ENCODE results near the gene DIP2B.
"Not testable (repeated sequence)": the region's sequence is repeated elsewhere in the genome, so short reads cannot be mapped to it uniquely, and the experiment has no call there.

DIP2B gene

DNA sequence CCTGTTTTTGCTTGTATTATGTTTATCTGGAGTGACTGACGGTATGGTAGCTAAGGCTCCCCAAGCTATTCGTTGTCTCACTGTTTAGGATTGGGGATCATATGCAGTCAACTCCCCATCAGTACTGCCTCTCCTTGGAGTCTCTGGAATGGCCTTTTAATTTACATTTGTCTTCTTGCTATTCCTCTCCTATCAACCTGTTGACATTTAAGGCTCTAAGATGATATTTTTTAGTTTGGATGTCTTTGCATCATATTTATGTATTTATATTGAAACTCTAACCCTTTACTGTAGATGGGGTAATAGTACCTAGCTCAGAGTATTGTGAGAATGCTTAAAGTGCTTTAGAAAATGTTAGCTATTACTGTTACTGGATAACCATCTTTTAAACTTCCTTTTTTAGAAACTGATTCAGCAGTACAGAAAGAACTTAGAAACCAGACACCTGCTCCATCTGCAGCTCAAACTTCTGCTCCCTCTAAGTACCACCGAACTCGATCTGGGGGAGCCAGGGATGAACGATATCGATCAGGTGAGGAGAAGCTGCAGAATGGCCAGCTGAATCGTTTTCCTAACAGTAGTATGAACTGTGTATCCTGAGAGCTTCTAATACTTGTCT, 135.6 kb downstream of the DIP2B start:
- DNase-seq: no peak

DNA sequence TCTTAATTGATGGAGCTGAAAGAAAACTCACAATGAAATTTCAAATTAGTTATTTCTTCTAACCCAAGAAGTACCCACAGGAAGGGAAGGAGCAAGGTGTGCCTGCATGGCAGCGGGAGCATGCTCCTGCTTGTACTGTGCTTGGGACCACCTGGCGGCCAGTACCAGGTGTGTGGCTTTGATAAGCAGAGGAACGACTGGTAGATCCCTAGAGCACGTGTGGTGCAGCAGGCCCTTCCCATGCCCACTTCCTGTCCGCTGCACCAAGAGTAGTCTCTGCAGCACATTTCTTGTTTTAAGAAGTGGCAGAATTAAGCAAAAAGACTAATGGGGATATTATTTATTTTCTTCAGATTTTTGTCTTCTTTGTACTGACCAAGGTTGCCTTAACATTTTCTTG, 136.8 kb downstream of the DIP2B start:
- no peak for DNase-seq

DNA sequence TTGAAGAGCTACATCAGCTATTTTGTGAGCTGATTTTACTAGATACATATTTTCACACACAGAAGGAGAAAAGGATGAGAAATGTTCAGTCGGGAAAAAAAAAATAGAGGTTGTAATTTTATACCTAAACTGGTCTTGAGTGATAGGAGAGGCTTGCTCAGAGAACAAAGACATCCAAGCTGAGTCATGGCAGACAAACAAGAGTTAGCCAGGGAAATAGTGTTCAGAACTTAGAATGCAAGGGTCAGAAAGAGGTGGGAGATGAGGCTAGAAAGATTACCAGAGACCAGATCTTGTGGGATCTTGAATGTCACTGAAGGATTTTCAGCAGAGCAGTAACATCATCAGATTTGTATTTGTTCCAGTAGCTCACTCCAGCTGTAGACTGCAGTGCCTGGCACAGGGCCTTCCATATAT, 137.3 kb downstream of the DIP2B start:
- no peak for DNase-seq

DNA sequence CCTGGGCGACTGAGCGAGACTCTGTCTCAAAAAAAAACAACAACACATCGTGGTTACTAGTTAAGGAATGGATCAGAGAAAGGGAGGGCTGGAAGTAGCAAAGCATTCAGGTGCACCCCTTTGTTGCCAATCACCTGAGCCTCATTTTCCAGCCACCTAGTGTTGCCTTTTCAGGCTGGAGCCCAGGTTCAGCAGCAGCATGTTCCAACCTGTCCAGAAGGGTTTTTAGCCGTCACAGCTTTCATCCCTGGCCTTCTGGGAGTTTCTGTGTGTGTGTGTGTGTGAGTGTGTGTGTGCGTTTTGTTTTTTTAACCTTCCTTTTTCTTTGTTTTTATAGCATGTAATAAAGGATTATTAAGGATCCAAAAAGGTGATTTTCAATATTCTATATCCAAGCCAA, 138.0 kb downstream of the DIP2B start:
- no peak for DNase-seq

DNA sequence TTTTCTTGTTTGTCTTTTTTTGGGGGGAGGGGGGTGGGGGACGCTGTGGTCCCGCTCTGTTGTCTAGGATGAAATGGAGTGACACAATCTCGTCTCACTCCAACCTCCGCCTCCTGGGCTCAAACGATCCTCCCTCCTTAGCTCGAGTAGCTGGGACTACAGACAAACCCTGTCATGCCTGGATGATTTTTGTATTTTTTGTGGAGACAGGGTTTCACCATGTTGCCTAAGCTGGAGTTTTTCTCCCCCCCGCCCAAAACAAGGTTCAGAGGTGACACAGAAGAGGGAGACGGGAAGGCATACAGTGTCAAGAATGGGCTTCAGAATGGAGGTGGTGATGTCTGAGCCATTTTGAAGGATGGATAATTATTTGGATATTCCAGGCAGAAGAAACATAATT, 142.2 kb downstream of the DIP2B start:
- no peak for DNase-seq

DNA sequence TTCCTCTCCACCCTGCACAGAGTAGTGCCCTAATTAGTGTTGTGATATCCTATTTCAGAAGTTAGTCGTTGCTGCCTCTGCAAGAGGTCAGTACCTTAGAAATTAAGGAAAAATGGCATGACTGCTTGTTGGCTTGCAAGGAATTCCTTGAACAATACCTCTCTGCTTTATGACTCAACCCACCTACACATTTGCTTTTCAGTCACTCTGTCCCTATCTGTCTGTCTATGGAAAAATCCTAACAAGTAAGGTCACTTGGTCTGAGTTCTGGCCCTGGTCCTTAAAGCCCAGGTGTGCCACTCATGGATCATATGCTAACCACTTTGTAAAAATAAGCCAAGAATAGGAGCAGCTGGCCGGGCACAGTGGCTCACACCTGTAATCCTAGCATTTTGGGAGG, 142.7 kb downstream of the DIP2B start:
- no peak for DNase-seq

DNA sequence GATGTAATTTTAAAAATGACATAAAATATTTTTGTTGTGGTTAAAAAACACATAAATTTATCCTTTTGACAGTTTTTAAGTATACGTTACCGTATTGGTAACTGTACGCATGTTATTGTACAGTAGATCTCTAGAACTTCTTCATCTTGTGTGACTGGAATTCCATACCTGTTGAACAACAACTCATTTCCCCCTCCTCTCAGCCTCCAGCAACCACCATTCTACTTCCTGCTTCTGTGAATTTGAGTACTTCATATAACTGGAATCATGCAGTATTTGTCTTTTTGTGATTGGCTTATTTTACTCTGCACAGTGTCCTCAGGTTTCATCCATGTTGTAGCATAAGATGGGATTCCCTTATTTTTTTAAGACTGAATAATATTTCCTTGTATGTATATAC, 145.5 kb downstream of the DIP2B start:
- DNase-seq: no peak

DNA sequence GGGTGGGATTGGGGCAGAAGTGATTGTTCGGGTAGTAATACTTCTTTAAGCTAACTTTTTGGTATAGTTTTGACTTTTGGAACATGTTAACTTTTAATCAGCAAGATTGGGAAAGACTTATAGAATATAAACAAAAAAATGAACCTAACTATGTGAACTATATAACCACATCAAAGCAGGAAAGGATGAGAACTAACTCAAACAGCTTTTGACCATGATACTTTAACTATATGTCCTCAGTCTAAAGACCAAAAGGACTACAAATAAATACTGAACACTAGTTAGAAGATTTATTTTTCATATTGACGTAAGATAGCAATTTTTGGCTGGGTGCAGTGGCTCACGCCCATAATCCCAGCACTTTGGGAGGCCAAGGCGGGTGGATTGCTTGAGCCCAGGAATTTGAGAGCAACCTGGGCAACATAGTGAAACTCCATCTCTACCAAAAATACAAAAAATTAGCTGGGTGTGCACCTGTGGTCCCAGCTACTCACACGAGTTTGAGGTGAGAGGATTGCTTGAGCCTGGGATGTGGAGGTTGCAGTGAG, 150.7 kb downstream of the DIP2B start:
- DNase-seq: no peak

DNA sequence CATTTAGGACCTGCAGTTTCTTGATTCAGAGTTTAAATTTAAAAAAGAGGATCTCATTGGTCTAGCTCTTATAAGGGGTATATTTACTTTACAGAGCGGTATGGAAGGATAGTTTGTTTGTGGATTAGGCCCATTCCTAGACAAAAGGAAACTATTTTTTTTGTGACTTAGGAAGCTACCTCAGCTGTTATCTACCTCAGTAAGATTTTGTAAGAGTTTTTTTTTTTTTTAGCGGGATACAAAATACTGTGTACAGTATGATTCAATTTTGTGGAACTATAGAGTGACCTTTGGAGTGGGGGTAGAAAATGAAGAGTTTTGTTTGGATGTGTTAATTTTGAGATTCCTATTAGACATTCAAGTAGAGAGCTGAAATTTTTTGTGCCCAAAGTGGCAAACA, 154.5 kb downstream of the DIP2B start:
- no peak for DNase-seq

DNA sequence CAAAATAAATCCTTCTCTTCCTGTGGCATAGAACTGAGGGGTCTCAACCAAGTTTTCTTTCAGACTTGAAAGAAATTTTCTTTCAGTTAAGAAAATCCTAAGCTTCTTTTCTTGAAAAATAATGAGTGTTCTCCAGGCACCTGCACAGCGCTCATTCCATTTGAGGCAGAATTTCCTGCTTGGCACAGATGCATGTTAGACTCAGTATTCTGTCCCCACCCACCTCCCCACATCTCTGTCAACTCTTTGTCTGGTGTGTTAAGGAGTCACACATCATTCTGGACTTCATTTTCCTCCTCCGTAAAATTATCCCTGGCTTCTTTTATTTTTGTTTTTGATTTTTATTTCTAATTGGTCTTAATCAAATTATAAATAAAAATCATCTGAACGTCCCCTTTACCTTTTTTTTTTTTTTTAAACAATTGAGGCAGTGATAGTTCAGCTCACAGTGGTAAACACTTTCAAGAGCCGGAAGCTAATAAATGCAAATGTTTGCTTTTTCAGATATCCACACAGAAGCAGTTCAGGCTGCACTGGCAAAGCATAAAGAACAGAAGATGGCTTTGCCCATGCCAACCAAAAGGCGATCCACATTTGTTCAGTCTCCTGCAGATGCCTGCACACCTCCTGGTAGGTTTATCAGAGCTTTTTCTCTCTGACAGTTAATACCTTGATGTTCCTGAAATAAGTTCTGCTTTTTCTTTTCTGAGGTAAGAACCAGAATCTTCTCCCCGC, 155.1 kb downstream of the DIP2B start:
- DNase-seq: no peak

DNA sequence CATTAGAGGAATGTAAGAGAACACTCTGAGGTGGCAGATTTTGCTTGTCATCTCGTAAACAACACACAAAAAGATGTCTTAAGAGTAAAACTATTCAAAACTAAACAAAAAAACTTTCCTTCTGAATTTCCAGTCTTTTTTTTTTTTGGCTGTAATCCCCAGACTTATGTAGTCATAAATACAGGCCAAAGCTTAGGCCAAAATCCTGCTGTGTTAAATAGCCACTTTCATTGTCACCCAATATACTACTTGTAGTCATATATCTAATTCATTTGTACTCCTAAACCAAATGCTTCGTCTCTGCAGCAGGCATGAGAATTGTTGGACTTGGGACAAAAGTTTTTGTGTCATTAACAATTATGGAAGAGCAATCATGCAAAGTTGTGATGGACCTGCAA, 155.6 kb downstream of the DIP2B start:
- no peak for DNase-seq

DNA sequence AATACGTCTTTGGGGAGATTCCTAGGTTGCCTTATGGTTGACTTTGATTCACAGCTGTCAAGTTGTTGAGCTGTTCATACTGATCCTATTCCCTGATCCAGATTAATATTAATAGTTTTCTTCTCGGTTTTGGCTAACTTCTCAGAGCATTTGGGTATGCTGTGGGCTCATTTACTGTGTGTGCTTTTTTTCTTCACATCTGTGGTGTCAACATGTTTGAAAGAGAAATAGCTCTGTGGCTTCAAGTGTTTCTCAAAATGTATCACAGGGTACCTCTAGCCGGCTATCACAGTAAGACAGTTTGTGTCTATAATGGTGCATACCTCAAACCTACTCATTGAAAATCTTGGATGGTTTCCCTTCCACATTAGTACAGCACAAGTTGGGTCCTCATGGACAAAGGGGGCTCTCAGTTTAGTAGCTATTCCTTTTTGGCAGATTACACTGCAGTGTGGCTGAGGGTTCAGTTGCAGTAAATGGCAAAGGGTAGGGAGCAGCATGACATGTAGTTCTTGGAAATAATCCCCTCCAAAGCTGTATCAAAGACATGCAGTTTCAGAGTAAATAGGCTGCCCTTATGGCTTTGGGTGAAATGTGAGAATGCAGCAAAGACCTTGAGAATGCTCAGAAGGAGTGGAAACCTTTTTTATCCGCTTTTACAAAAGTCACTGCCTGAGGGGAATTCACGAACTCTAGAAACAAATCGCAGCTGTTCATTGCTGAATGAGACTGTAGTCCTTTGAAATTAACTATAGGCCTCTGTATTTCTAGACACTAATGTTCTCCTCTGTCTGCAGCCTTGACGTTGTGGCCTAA, 156.7 kb downstream of the DIP2B start:
- DNase-seq: no peak

DNA sequence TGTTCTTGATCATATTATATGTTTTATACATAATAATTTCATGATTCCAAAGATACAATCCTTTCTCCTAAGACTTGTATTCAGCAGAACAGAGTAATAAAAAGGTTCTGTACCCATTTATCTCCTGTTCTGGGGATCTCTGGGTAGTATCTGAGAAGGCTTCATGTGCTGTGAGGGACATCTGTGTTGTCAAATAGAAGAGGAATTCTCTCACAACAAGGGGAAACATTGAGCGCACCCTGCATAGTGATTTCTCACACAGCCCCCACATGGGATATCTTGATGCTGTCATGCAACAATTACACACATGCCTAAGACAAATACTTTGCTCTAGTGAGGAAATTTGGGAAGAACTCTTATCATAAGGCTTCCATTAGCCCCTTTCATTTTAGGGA, 157.3 kb downstream of the DIP2B start:
- no peak for DNase-seq

DNA sequence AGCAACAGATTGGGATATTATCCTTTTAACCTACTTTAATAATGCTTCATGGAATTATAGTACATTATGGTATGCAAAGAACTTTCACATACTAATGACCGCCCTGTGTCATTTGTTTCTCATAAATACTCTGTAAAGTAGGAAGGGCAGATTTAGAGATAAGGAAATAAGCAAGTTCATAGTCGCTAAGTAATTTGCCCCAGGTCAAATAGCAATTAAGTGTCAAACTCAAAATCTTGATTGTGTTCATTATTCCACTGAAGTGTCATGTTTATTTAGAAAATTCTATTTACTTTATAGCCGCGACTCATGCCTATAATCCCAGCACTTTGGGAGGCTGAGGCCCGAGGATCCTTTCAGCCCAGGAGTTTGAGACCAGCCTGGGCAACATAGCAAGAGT, 160.4 kb downstream of the DIP2B start:
- DNase-seq: no peak

DNA sequence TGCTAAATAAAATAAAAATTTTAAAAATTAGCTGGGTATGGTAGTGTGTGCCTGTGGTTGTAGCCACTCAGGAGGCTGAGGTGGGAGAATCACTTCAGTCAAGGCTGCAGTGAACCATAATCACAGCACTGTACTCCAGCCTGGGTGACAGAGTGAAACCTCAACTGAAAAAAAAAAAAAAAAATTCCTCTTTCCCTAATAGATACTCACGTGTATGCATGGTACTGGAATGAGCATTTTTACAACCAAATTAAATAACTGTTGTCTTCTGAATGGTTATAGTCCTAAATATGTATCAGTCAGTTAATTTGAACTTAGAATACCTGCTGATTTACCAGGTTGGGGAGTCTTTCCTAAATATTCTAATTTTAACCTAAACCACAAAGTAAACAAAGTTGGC, 160.8 kb downstream of the DIP2B start:
- no peak for DNase-seq

DNA sequence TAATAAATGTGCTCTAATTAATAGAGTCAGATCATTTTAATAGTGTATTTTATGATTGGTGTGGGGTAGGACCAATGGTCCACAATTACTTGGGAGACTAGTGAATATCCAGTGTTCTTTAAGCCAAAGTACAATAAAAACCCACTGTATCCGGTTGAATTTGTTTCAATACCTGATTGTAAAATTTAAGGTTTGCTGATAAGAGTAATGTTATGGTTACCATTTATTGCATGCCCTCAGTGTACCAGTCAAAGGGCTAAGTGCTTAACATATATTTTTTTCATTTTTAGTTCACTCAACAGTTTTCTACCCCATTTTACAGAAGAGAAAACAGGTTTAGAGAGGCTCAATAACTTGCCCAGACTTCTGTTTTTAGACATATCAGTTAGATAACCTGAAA, 161.2 kb downstream of the DIP2B start:
- no peak for DNase-seq

DNA sequence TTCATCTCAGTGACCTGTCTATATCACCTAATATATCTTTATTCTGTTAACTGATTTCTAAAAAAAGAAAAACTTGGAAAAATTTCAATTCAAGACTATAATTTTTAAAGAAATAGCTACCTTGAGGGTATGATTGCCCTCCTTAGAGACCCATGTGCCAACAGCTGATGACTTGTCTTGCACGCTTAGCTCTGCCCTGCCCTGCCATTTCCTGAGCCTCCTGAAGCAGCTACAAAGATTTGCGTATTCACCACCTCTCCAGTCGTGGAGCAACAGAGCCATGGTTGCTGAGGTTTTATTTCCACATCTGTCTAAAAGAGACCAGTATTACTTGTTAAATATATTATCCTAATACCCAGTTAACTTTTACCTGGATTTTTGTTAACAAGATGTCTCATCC, 167.4 kb downstream of the DIP2B start:
- no peak for DNase-seq

DNA sequence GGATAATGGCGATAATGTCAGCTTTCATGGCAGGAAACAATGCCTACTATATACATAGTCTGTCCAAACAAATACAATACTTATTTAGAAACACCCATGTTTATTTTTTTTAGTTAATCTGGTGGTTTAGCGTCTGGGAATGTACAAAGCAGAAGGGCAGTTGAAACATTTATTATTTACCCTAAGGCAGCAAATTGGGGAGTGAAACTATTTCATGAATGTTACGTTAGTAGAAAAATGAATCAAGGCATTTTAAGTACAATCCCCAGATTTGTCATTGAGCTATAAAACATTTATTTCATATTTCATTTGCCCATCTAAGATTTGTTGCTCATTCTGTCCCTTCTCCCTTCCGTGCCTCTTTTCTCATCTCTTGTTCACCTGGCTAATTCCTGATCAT, 172.0 kb downstream of the DIP2B start:
- no peak for DNase-seq

DNA sequence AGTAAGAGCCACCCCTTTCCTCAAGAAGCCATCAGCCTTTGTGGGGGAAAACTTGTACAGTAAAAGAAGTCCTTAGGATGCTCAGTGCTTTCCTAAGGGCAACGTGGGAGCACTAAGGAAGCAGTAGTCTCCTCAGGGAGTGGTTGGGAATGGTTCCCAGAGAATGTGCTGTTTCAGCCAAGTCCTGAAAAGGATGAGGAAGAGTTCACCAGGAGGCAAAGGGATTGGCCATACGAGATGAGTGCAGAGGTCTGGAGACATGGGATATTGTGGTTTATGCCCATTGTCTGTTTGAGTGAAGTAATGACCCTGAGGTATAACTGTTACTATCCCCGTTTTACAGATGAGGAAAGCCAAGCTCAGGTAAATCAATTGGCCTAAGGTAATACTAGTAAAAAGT, 173.1 kb downstream of the DIP2B start:
- DNase-seq: no peak

DNA sequence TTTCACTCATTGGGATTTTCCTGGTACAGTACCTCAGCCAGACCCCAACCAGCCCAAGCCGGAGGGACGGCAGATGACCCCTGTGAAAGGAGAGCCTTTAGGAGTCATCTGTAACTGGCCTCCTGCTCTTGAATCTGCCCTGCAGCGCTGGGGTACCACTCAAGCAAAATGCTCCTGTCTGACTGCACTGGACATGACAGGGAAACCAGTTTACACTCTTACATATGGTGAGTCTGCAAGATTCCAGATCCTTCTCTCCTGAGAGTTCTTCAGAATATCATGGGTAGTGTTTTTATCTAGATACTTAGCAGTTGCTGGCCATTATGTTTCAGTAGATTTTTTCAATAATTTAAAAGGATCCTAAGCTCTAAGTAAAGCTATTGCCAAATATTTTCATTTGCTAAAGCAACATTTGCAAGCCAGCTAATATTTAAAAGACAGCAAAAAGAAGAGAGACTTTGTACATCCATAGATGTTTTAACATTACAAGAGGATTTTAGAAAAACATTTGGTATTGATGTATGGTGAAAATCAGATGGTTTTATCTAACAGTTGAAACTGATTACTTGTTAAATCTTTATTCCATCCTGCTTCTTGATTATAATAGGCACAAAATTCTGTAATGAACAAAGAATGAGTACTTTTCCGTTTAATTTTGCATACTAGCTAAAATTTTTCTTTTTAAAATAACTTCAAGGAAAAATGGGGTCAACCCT, 174.0 kb downstream of the DIP2B start:
- no peak for DNase-seq

DNA sequence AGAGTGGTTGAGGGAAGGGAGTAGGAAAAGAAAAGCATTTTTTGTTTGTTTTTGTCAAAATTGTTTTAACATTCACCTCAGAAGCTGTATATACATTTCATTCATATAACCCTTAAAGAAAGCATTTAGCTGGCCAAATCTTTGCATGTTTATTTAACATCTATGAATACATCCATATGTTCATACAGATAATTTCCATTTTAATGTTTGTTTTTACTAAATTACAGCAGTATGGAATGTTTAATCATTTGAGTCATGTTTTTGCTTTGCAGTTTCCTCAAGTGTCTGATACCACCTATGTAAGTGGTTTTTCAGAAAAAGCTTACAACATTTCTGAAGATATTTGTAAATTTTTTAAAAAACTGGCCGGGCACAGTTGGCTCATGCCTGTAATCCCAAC, 174.8 kb downstream of the DIP2B start:
- DNase-seq: no peak

DNA sequence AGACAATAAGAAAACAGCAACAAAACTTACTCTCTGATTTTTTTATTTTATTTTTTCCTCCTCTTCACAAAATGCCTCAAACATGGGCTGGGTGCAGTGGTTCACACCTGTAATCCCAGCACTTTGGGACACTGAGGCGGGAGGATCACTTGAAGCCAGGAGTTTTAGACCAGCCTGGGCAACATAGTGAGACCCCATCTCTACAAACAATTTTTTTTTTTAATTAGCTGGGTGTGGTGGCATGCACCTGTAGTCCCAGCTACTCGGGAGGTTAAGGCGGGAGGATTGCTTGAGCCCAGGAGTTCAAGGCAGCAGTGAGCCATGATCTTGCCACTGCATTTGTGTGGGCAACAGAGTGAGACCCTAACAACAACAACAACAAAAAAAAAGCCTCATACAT, 176.3 kb downstream of the DIP2B start:
- not testable (repeated sequence) for DNase-seq

DNA sequence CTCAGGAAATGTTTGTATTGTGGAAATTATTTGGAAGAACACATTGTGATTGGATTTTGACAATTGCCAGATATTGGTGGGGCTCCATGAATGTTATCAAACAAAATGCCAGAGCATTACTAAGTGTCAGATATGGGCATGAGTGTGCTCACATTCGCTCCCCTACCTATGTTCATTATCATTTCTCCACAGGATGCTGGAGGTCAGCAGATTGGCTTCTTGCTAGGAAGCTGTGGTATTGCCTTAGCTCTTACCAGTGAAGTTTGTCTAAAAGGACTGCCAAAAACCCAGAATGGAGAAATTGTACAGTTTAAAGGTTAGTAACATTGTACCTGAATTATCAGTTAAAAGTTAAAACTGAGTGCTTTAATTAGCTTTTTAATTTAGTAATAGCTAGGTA, 180.9 kb downstream of the DIP2B start:
- DNase-seq: no peak
